B cell (primary cell): ENCODE measurements around the gene MBD3. TPM values are rescaled to one million over a fixed set of nuclear protein-coding genes. Genes with fewer than 3 reads are reported as not detected.

Source experiments
- ATAC-seq: fragments of 200-7000 bp; cut with Tn5 transposase; one replicate; pipeline ENCODE4 v1.10.0; 2021; ENCODE audit warnings: low read depth, mild to moderate bottlenecking, moderate number of reproducible peaks, moderate library complexity
- CTCF ChIA-PET: fragments of 350-600 bp; sonication (Branson Sonifier 250); formaldehyde crosslinking; loops from one replicate; lab custom pipeline; 2021; ENCODE audit warnings: antibody characterized with exemption, inconsistent platforms; lab: Charles Lee
- POLR2A ChIA-PET: fragments of 350-600 bp; sonication (Branson Sonifier 250); formaldehyde crosslinking; loops from one replicate; lab custom pipeline; 2021; ENCODE audit warnings: antibody characterized with exemption; lab: Charles Lee
- DNase-seq: peaks from one replicate; pipeline ENCODE4 v3.0.0; 2013
- H2AFZ ChIP-seq: 2 replicates; pipeline ENCODE4 v1.6.1; 2012; ENCODE audit warnings: mild to moderate bottlenecking, low read depth, low read length; ENCODE audit not compliant: insufficient read depth, poor library complexity, severe bottlenecking
- H3K27ac ChIP-seq, 2 donors: 1 replicate in 1 of 2; 2 replicates in 1 of 2; pipeline ENCODE4 v1.5.1; 2012 to 2013; ENCODE audit warnings: low read length in 2 of 2, mild to moderate bottlenecking in 2 of 2, moderate library complexity in 1 of 2
- H3K27me3 ChIP-seq, 4 experiments: fragments of 200-600 bp in 1 of 4; sonication (generic) in 1 of 4; replicated peaks in 1 of 4; 1 replicate in 2 of 4; 2 replicates in 2 of 4; pipeline versions ENCODE4 v1.6.1 to v1.7.0; 2013 to 2016; ENCODE audit warnings: low read length in 3 of 4, mild to moderate bottlenecking in 2 of 4, mixed read lengths in 1 of 4, moderate library complexity in 1 of 4; ENCODE audit not compliant: insufficient read depth in 4 of 4, control insufficient read depth in 3 of 4; ENCODE audit errors: control extremely low read depth in 1 of 4
- H3K36me3 ChIP-seq, 2 experiments: replicated peaks in 1 of 2; 1 replicate in 1 of 2; 2 replicates in 1 of 2; pipeline versions ENCODE4 v1.6.1 to v1.7.1; 2013; ENCODE audit warnings: low read length in 1 of 2; ENCODE audit not compliant: insufficient read depth in 2 of 2, control insufficient read depth in 1 of 2; ENCODE audit errors: control extremely low read depth in 1 of 2, extremely low read depth in 1 of 2
- H3K4me1 ChIP-seq, 2 donors: fragments of 200-600 bp in 1 of 2; sonication (generic) in 1 of 2; 1 replicate in 1 of 2; 2 replicates in 1 of 2; pipeline versions ENCODE4 v1.5.1 to v1.6.1; 2013 to 2017; ENCODE audit warnings: low read length in 2 of 2; ENCODE audit not compliant: control insufficient read depth in 2 of 2, insufficient read depth in 2 of 2
- H3K4me2 ChIP-seq: replicated peaks from 2 replicates; pipeline ENCODE3; 2012; ENCODE audit warnings: mild to moderate bottlenecking, low read depth, low read length; ENCODE audit not compliant: poor library complexity, severe bottlenecking
- H3K4me3 ChIP-seq, 5 experiments: fragments of 200-600 bp in 1 of 5; sonication (generic) in 1 of 5; 1 replicate in 3 of 5; 2 replicates in 2 of 5; pipeline versions ENCODE4 v1.5.1 to v1.7.0; 2011 to 2016; ENCODE audit warnings: low read length in 4 of 5, mild to moderate bottlenecking in 4 of 5, low read depth in 2 of 5, control low read depth in 1 of 5, moderate library complexity in 1 of 5; ENCODE audit not compliant: insufficient read depth in 1 of 5; ENCODE audit errors: control extremely low read depth in 1 of 5, extremely low read depth in 1 of 5
- H3K79me2 ChIP-seq: fragments of 200-600 bp; sonication (generic); one replicate; pipeline ENCODE4 v1.6.0; 2016; ENCODE audit warnings: low read length; ENCODE audit not compliant: control insufficient read depth, insufficient read depth
- H3K9ac ChIP-seq: fragments of 200-600 bp; sonication (generic); 2 replicates; pipeline ENCODE4 v1.6.1; 2017; ENCODE audit warnings: mild to moderate bottlenecking, low read length, moderate library complexity
- H3K9me3 ChIP-seq, 3 donors: one replicate each; pipeline versions ENCODE4 v1.6.1 to v1.7.1; 2013; ENCODE audit warnings: low read length in 2 of 3; ENCODE audit not compliant: control insufficient read depth in 2 of 3, insufficient read depth in 1 of 3; ENCODE audit errors: control extremely low read depth in 1 of 3
- H4K20me1 ChIP-seq: 2 replicates; pipeline ENCODE4 v1.6.0; 2012; ENCODE audit warnings: mild to moderate bottlenecking, low read length; ENCODE audit not compliant: insufficient read depth, control insufficient read depth, poor library complexity, severe bottlenecking
- H3K27ac Mint-ChIP-seq: one replicate; pipeline ENCODE4 v1.8.0; 2021; ENCODE audit warnings: mixed read lengths
- H3K27me3 Mint-ChIP-seq: one replicate; pipeline ENCODE4 v1.8.0; 2021; ENCODE audit warnings: mixed read lengths
- H3K4me1 Mint-ChIP-seq: one replicate; pipeline ENCODE4 v1.8.0; 2021; ENCODE audit warnings: mixed read lengths
- H3K4me3 Mint-ChIP-seq: one replicate; pipeline ENCODE4 v1.8.0; 2021; ENCODE audit warnings: mixed read lengths
- H3K9me3 Mint-ChIP-seq: one replicate; pipeline ENCODE4 v1.8.0; 2022; ENCODE audit warnings: mixed read lengths; ENCODE audit not compliant: insufficient read depth
- EZH2 ChIP-seq: IDR thresholded peaks from 2 replicates; pipeline ENCODE4 v1.6.1; 2012; ENCODE audit warnings: borderline replicate concordance, low read depth, mild to moderate bottlenecking, moderate library complexity, low read length; ENCODE audit not compliant: insufficient read depth, poor library complexity, severe bottlenecking
- WGBS: methylation state at CpG from one replicate; pipeline ENCODE4 v1.1.5; 2013; ENCODE audit warnings: missing lambda C conversion rate; ENCODE audit not compliant: insufficient coverage; 5-methylcytosine and 5-hydroxymethylcytosine counted together
- intact Hi-C: fragments of 100-400 bp; cut with micrococcal nuclease; formaldehyde crosslinking; loops from one replicate; pipeline ENCODE4 v1.10.0; 2022
- polyA plus RNA-seq: library from polyadenylated mRNA; depleted of rRNA; stranded (reverse); fragments of >200 nt; gene quantifications from 2 replicates; pipeline ENCODE4 v1.2.3, GENCODE V29; 2012
- total RNA-seq, 2 donors: library from RNA; stranded (reverse); fragments of 120-200 nt in 1 of 2; gene quantifications; 1 replicate in 1 of 2; 2 replicates in 1 of 2; pipeline versions ENCODE4 v1.2.3 to v1.2.4, GENCODE V29; 2013 to 2022
- TF ChIP-seq, protein P1 (sequence below): fragments of 200-600 bp; IDR thresholded peaks from one replicate; pipeline ENCODE4 v1.8.0; 2022; ENCODE audit warnings: antibody characterized with exemption, mild to moderate bottlenecking

MBD3 gene
- total and polyA plus RNA-seq, 2 donors (not counting 1 experiment from before 2014, with no cell fraction given), result 48.1 to 84.6 TPM

DNA sequence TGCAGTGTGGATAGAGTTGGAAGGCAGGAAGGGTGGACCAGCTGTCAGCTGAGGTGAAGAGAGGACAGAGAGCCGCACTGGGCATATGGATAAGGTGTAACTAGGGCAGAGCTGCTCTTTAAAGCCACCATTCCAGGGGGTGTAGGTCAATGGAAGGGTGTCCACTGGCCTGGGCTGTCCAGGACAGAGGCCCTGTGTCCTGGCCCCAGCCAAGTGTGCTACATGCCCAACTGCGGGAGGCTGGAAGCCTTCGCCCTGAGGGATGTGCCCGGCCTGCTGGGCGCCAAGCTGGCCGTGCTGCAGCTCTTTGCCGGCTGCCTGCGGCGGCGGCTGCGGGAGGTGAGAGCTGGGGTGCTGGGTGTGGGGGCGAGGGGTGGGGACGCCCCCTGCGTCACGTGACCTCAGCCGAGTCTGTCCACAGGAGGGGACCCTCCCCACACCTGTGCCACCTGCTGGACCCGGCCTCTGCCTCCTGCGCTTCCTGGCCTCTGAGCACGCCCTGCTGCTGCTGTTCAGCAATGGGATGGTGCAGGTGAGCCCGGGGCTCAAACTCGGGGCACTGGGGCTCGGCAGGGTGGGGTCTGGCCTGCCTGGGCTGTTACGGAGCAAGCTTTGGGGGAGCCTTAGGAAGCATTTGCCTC, 59.0 kb downstream of the MBD3 start:
- no peak overlapping the region for H3K9ac ChIP-seq
- intact Hi-C loops, result no loop called here
- no peak overlapping the region for H3K27ac ChIP-seq
- no peaks in the 10 kb centered on the region for H3K79me2 ChIP-seq
- no peaks in the 10 kb centered on the region for H3K36me3 ChIP-seq
- Mint-ChIP-seq H3K4me1 (no peaks in the 10 kb centered on the region), H3K4me3 (no peak overlapping the region), H3K27me3 (peaks cover 18% of the 10 kb centered on the region), H3K9me3 (no peaks in the 10 kb centered on the region), H3K27ac (no peak overlapping the region)
- no peak overlapping the region for H2AFZ ChIP-seq
- no peak overlapping the region for H3K4me2 ChIP-seq
- no peaks in the 10 kb centered on the region for H4K20me1 ChIP-seq
- no peak for DNase-seq
- no peak for ATAC-seq
- WGBS, result 74% methylated on average over 15 of the region's 23 CpGs
- TF ChIP-seq, protein P1, sequence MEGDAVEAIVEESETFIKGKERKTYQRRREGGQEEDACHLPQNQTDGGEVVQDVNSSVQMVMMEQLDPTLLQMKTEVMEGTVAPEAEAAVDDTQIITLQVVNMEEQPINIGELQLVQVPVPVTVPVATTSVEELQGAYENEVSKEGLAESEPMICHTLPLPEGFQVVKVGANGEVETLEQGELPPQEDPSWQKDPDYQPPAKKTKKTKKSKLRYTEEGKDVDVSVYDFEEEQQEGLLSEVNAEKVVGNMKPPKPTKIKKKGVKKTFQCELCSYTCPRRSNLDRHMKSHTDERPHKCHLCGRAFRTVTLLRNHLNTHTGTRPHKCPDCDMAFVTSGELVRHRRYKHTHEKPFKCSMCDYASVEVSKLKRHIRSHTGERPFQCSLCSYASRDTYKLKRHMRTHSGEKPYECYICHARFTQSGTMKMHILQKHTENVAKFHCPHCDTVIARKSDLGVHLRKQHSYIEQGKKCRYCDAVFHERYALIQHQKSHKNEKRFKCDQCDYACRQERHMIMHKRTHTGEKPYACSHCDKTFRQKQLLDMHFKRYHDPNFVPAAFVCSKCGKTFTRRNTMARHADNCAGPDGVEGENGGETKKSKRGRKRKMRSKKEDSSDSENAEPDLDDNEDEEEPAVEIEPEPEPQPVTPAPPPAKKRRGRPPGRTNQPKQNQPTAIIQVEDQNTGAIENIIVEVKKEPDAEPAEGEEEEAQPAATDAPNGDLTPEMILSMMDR, result no peak
- no peak for TF ChIP-seq EZH2
- peaks cover 0 to 12% (median 0%) of the 10 kb centered on the region in 3 donors for H3K9me3 ChIP-seq
- ChIA-PET POLR2A (no interaction called here), CTCF (no interaction called here)
- peaks cover 0 to 11% (median 0%) of the 10 kb centered on the region in 4 experiments for H3K27me3 ChIP-seq
- no peak overlapping the region for H3K4me3 ChIP-seq
- H3K4me1 ChIP-seq, result no peaks in the 10 kb centered on the region

DNA sequence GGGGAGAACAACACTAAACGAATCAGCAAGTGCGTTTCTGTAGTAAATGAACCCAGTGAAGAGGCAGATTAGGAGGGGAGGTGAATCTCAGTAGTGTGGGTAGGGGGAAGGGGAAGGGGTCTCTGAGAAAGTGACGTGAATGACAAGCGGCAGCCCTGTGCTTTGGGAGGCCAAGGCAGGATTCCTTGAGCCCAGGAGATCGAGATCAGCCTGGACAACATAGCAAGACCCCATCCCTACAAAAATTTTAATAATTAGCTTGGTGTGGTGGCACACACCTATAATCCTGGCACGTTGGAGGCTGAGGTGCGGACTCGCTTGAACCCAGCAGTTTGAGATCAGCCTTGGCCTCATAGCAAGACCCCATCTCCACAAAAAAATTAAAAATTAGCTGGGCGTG, 60.7 kb downstream of the MBD3 start:
- no peaks in the 10 kb centered on the region for H3K4me1 ChIP-seq
- DNase-seq (no peak), ATAC-seq (no peak)
- ChIA-PET CTCF (no interaction called here), POLR2A (no interaction called here)
- H3K4me3 Mint-ChIP-seq, result no peak overlapping the region
- H2AFZ ChIP-seq, result no peak overlapping the region
- H3K9ac ChIP-seq, result no peak overlapping the region
- no peaks in the 10 kb centered on the region for H3K79me2 ChIP-seq
- H3K4me2 ChIP-seq, result no peak overlapping the region
- H3K27me3 ChIP-seq, result peaks cover 0 to 9% (median 0%) of the 10 kb centered on the region in 4 experiments
- H3K4me3 ChIP-seq, result no peak overlapping the region
- H3K27me3 Mint-ChIP-seq, result peaks cover 21% of the 10 kb centered on the region
- H3K9me3 ChIP-seq, result peaks cover 0 to 12% (median 0%) of the 10 kb centered on the region in 3 donors
- H3K27ac Mint-ChIP-seq, result no peak overlapping the region
- H3K36me3 ChIP-seq, result no peaks in the 10 kb centered on the region
- H3K4me1 Mint-ChIP-seq, result no peaks in the 10 kb centered on the region
- no peak overlapping the region for H3K27ac ChIP-seq
- no peaks in the 10 kb centered on the region for H3K9me3 Mint-ChIP-seq
- intact Hi-C loops, result no loop called here
- WGBS, result 83% methylated on average over 2 of the region's 9 CpGs
- no peak for TF ChIP-seq EZH2
- TF ChIP-seq, protein P1, result no peak
- no peaks in the 10 kb centered on the region for H4K20me1 ChIP-seq
